Measurements from ENCODE around the gene UBTD2. TPM values are rescaled to one million over a fixed set of nuclear protein-coding genes. Genes with fewer than 3 reads are reported as not detected.

UBTD2 gene
- total RNA-seq, 1 experiment from 2014 or later = 18.3 TPM

DNA sequence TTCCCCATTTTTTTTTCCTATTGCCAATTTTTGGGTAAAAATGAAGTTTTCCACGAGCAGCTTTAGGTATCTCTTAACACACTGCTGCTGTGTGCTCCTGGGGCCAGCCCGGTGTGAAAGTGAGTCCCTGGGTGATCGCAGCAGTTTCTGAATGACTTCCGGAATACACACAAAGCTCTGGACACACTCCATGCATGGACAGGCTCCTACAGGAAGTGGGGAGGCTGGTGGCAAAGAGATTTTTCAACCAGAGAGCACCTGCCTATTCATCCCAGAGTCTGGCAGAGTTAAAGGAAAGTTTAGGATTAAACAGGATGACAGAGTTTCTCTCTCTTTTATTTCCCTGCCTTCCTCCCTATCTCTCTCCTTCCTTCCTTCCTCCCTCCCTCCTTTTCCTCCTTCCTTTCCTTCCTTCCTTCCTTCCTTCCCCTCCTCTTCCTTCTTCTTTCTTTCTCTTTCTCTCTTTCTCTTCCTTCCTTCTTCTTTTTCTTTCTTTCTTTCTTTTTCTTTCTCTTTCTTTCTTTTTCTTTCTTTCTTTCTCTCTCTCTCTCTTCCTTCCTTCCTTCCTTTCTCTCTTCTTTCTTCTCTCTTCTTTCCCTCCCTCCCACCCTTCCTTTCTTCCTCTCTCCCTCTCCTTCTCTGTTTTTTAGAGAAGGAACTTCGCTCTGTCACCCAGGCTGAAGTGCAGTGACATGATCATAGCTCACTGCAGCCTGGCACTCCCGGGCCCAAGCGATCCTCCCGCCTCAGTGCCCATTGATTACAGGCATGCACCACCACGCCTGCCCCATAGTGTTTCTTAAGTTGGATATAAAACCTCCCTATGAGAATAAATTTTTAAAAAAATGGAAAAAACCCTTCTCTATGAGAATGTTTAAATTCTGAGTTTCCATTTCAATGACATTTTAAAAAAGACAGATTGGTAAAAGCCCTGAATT, 38.7 kb upstream of the UBTD2 start:
- Histone ChIP-seq H3K27me3 (replicated peaks; ENCODE audit: insufficient read depth, low read depth, low read length, poor library complexity) (no peaks in the 10 kb centered on the region), H3K36me3 (ENCODE audit: insufficient read depth, low read length, poor library complexity, severe bottlenecking) (no peaks in the 10 kb centered on the region), H3K27ac (ENCODE audit: low read depth, low read length, poor library complexity, severe bottlenecking) (no peak overlapping the region), H3K4me1 (ENCODE audit: insufficient read depth, low read length, poor library complexity, severe bottlenecking) (no peaks in the 10 kb centered on the region), H3K4me3 (ENCODE audit: low read depth, low read length, poor library complexity, severe bottlenecking) (no peak overlapping the region), H3K9me3 (ENCODE audit: low read depth, low read length, poor library complexity, severe bottlenecking) (no peaks in the 10 kb centered on the region)
- POLR2A ChIA-PET (ENCODE audit: low non-redundant PET) = interaction anchor here (0.7 kb wide), 1 partner anchor 39 kb away, joined by 4 read pairs; the partner anchor contains the start of gene UBTD2
- intact Hi-C loops (cut with micrococcal nuclease; ENCODE audit: unreplicated experiment) = no loop called here
- no peak for DNase-seq (ENCODE audit: low spot score)
- no peak for TF ChIP-seq CTCF (conservative IDR thresholded peaks at IDR 0.05; ENCODE audit: low read depth, low read length)
- TF ChIP-seq EZH2 (IDR thresholded peaks at IDR 0.05; ENCODE audit: borderline replicate concordance, low read depth, low read length, poor library complexity, severe bottlenecking) = no peak
- BruUV-seq (replicated peaks) = no TSS peak
- CTCF ChIA-PET = interaction anchor here (0.7 kb wide), 1 partner anchor 33 kb away, joined by 3 read pairs; no protein-coding TSS in a partner anchor

DNA sequence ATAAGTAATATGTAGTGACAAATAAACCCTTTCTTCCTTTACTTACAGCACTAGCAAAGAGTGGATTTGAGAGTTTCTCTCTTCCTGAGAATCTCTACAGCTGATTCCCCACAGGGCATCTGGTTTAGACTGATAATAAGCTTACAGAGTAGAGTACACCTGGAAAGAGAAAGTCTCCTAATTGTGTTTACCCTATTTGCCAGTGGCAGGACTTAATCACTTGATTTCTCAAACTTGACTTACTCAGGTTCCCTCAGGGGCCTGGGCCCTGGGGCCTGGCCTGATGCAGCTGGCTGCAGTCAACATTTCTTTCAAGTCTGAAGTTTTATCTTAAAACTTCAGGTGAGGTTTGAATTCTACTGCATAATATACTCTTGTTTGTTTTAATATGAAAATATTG, 38.0 kb upstream of the UBTD2 start:
- TF ChIP-seq EZH2 (IDR thresholded peaks at IDR 0.05; ENCODE audit: borderline replicate concordance, low read depth, low read length, poor library complexity, severe bottlenecking) = no peak
- no peak for TF ChIP-seq CTCF (conservative IDR thresholded peaks at IDR 0.05; ENCODE audit: low read depth, low read length)
- no peaks in the 10 kb centered on the region for H3K9me3 ChIP-seq (ENCODE audit: low read depth, low read length, poor library complexity, severe bottlenecking)
- no peak overlapping the region for H3K27ac ChIP-seq (ENCODE audit: low read depth, low read length, poor library complexity, severe bottlenecking)
- ChIA-PET POLR2A (ENCODE audit: low non-redundant PET) (interaction anchor here (0.7 kb wide), 1 partner anchor 38 kb away, joined by 4 read pairs; the partner anchor contains the start of gene UBTD2), CTCF (no interaction called here)
- no TSS peak for BruUV-seq (replicated peaks)
- H3K36me3 ChIP-seq (ENCODE audit: insufficient read depth, low read length, poor library complexity, severe bottlenecking) = no peaks in the 10 kb centered on the region
- H3K27me3 ChIP-seq (replicated peaks; ENCODE audit: insufficient read depth, low read depth, low read length, poor library complexity) = no peaks in the 10 kb centered on the region
- H3K4me3 ChIP-seq (ENCODE audit: low read depth, low read length, poor library complexity, severe bottlenecking) = no peak overlapping the region
- intact Hi-C loops (cut with micrococcal nuclease; ENCODE audit: unreplicated experiment) = no loop called here
- no peak for DNase-seq (ENCODE audit: low spot score)
- no peaks in the 10 kb centered on the region for H3K4me1 ChIP-seq (ENCODE audit: insufficient read depth, low read length, poor library complexity, severe bottlenecking)

DNA sequence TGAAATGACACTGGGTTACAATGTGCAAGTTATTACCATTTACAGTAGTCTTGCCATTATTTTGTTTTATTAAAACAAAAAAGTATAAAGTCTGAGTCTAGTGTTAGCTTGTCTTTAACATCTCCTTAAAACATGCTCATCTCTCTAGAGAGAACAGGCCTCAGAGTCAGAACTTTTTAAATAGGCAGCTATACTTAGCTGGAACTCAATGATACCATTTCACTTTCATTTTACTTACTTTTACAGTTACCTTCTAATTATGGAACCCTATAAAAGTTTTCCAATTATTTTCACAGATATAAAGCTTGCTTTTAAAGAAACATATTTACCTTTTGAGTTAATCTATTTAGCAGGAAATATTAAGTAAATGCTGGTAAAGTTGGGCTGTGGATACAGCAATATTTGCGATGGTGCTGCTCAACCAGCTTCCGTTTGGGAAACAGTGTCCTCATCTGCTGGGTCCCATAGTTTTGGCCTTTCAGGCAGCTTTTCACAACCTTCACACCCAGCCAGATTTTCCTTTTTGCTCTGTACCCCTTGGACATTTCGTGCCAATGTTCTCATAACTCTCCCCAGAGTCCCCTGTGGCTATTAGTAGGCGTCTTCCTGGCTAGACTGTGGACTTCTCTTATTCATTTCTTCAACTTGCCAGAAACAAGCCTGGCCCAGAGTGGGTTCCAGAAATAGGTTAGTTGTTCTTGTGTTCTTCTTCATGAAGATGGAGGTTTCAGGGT, 36.3 kb upstream of the UBTD2 start:
- ChIA-PET CTCF (no interaction called here), POLR2A (ENCODE audit: low non-redundant PET) (no interaction called here)
- Histone ChIP-seq H3K4me3 (ENCODE audit: low read depth, low read length, poor library complexity, severe bottlenecking) (no peak overlapping the region), H3K4me1 (ENCODE audit: insufficient read depth, low read length, poor library complexity, severe bottlenecking) (no peaks in the 10 kb centered on the region), H3K27ac (ENCODE audit: low read depth, low read length, poor library complexity, severe bottlenecking) (no peak overlapping the region), H3K36me3 (ENCODE audit: insufficient read depth, low read length, poor library complexity, severe bottlenecking) (no peaks in the 10 kb centered on the region), H3K27me3 (replicated peaks; ENCODE audit: insufficient read depth, low read depth, low read length, poor library complexity) (no peaks in the 10 kb centered on the region), H3K9me3 (ENCODE audit: low read depth, low read length, poor library complexity, severe bottlenecking) (no peaks in the 10 kb centered on the region)
- DNase-seq (ENCODE audit: low spot score) = no peak
- intact Hi-C loops (cut with micrococcal nuclease; ENCODE audit: unreplicated experiment) = no loop called here
- TF ChIP-seq CTCF (conservative IDR thresholded peaks at IDR 0.05; ENCODE audit: low read depth, low read length) (no peak), EZH2 (IDR thresholded peaks at IDR 0.05; ENCODE audit: borderline replicate concordance, low read depth, low read length, poor library complexity, severe bottlenecking) (no peak)
- no TSS peak for BruUV-seq (replicated peaks)

Data from A673 (cell line).